CD4-positive, alpha-beta T cell treated with Interleukin-6 for 4 hours (primary cell): ENCODE data around the gene NUP98.
"Not testable (repeated sequence)": the region's sequence is repeated elsewhere in the genome, so short reads cannot be mapped to it uniquely, and the experiment has no call there.

Experiments used
- DNase-seq: peaks from one replicate; pipeline ENCODE4 v3.0.0-alpha.2; 2020; ENCODE audit warnings: mixed read lengths

NUP98 gene

GRCh38 chr11:3825473-3826154, 28.3 kb upstream of the NUP98 start:
- no peak for DNase-seq

GRCh38 chr11:3824714-3825472, 27.5 kb upstream of the NUP98 start:
- peak; percentile 86 for DNase-seq

GRCh38 chr11:3823762-3824506, 26.6 kb upstream of the NUP98 start:
- no peak for DNase-seq

- DNase-seq = no peak
Observed at GRCh38 chr11:3823303-3823702, 25.9 kb upstream of the NUP98 start.

GRCh38 chr11:3822312-3822711, 25.0 kb upstream of the NUP98 start:
- no peak for DNase-seq

- DNase-seq = no peak
Observed at GRCh38 chr11:3820971-3821370, 23.6 kb upstream of the NUP98 start.

GRCh38 chr11:3817181-3817800, 19.9 kb upstream of the NUP98 start:
- no peak for DNase-seq

GRCh38 chr11:3816673-3817072, 19.3 kb upstream of the NUP98 start:
- DNase-seq = no peak

GRCh38 chr11:3815845-3816244, 18.5 kb upstream of the NUP98 start:
- DNase-seq = no peak

GRCh38 chr11:3814832-3815231, 17.5 kb upstream of the NUP98 start:
- DNase-seq = not testable (repeated sequence)

GRCh38 chr11:3810951-3811350, 13.6 kb upstream of the NUP98 start:
- DNase-seq = no peak

- DNase-seq = no peak
Observed at GRCh38 chr11:3810446-3810845, 13.1 kb upstream of the NUP98 start.

GRCh38 chr11:3809624-3809928, 12.2 kb upstream of the NUP98 start:
- DNase-seq = no peak

GRCh38 chr11:3808861-3809623, 11.7 kb upstream of the NUP98 start:
- DNase-seq = peak; percentile 60

- DNase-seq = peak; percentile 73
Observed at GRCh38 chr11:3807909-3808860, 10.8 kb upstream of the NUP98 start, which contains the start of gene PGAP2. Gene PGAP2 (plus strand): TSS chr11:3808560. CDS start chr11:3811260, 2,700 bp downstream.

GRCh38 chr11:3803726-3804495, 6.6 kb upstream of the NUP98 start:
- DNase-seq = no peak

- no peak for DNase-seq
Observed at GRCh38 chr11:3802011-3802790, 4.8 kb upstream of the NUP98 start.

- no peak for DNase-seq
Observed at GRCh38 chr11:3799873-3800272, 2.5 kb upstream of the NUP98 start.

- DNase-seq = no peak
Observed at GRCh38 chr11:3799143-3799542, 1.8 kb upstream of the NUP98 start.
